ENCODE data around the gene SFN. TPM values are rescaled to one million over a fixed set of nuclear protein-coding genes. Genes with fewer than 3 reads are reported as not detected.
A peak's percentile ranks its signal among the peaks of the same experiment; 100 is the strongest.

Gene SFN
- polyA plus RNA-seq, result not detected

GRCh38 chr1:26862781-26863684 lies at the start of gene SFN:
Gene SFN (plus strand): TSS chr1:26863149. CDS start chr1:26863213, 64 bp downstream.
- Mint-ChIP-seq H3K9me3 (no peaks in the 10 kb centered on the region), H3K36me3 (peaks cover 1% of the 10 kb centered on the region), H3K27me3 (peaks cover 1% of the 10 kb centered on the region), H3K27ac (peak within 1 kb of the TSS; percentile 56 to 79 (median 57)), H3K4me1 (peaks cover 10 to 13% (median 11%) of the 10 kb centered on the region in 3 donors), H3K4me3 (peak within 1 kb of the TSS; percentile 86 to 97 (median 96))

GRCh38 chr1:26814377-26814776 lies 48.6 kb upstream of the SFN start:
- Mint-ChIP-seq H3K4me3 (no peak overlapping the region), H3K9me3 (no peaks in the 10 kb centered on the region), H3K4me1 (peaks cover 0 to 6% (median 3%) of the 10 kb centered on the region in 3 donors), H3K27ac (no peak overlapping the region), H3K36me3 (no peaks in the 10 kb centered on the region), H3K27me3 (no peaks in the 10 kb centered on the region)

- no peak overlapping the region for H3K27ac Mint-ChIP-seq
- H3K27me3 Mint-ChIP-seq, result no peaks in the 10 kb centered on the region
- no peaks in the 10 kb centered on the region for H3K36me3 Mint-ChIP-seq
- no peaks in the 10 kb centered on the region for H3K9me3 Mint-ChIP-seq
- no peak overlapping the region for H3K4me3 Mint-ChIP-seq
- peaks cover 0 to 6% (median 3%) of the 10 kb centered on the region in 3 donors for H3K4me1 Mint-ChIP-seq
These were observed 48.1 kb upstream of the SFN start for GRCh38 chr1:26814893-26815292.

GRCh38 chr1:26820784-26821269 lies 42.1 kb upstream of the SFN start:
- no peaks in the 10 kb centered on the region for H3K9me3 Mint-ChIP-seq
- no peaks in the 10 kb centered on the region for H3K27me3 Mint-ChIP-seq
- H3K4me1 Mint-ChIP-seq, result peaks cover 10 to 16% (median 15%) of the 10 kb centered on the region in 3 donors
- no peaks in the 10 kb centered on the region for H3K36me3 Mint-ChIP-seq
- peak overlapping the region; percentile 25 to 83 (median 28) for H3K27ac Mint-ChIP-seq
- peak overlapping the region in 3 of 4 donors; percentile 65 to 96 (median 85) for H3K4me3 Mint-ChIP-seq

- H3K4me3 Mint-ChIP-seq, result peak overlapping the region in 2 of 4 donors; percentile 38 to 47
These were observed 40.1 kb upstream of the SFN start for GRCh38 chr1:26822737-26823395.

GRCh38 chr1:26824731-26825130 lies 38.2 kb upstream of the SFN start:
- Mint-ChIP-seq H3K4me1 (peaks cover 35 to 38% (median 37%) of the 10 kb centered on the region in 3 donors), H3K36me3 (no peaks in the 10 kb centered on the region), H3K27ac (peak overlapping the region; percentile 40 to 80 (median 64)), H3K4me3 (peak overlapping the region in 3 of 4 donors; percentile 18 to 92 (median 50)), H3K27me3 (no peaks in the 10 kb centered on the region), H3K9me3 (no peaks in the 10 kb centered on the region)

More at GRCh38 chr1:26822737-26823395, 40.1 kb upstream of the SFN start:
- Mint-ChIP-seq H3K9me3 (no peaks in the 10 kb centered on the region), H3K27ac (no peak overlapping the region), H3K27me3 (no peaks in the 10 kb centered on the region), H3K4me1 (peaks cover 18 to 21% (median 19%) of the 10 kb centered on the region in 3 donors), H3K36me3 (no peaks in the 10 kb centered on the region)

- Mint-ChIP-seq H3K4me3 (peak within 1 kb of the TSS; percentile 88 to 95 (median 94)), H3K9me3 (no peaks in the 10 kb centered on the region), H3K27me3 (no peaks in the 10 kb centered on the region), H3K27ac (peak within 1 kb of the TSS; percentile 85 to 95 (median 89)), H3K4me1 (peaks cover 31 to 39% (median 34%) of the 10 kb centered on the region in 3 donors), H3K36me3 (peaks cover 3% of the 10 kb centered on the region)
These were observed 36.5 kb upstream of the SFN start, which contains the start of gene ZDHHC18 for GRCh38 chr1:26826261-26827105. Gene ZDHHC18 (plus strand): TSS chr1:26826688. CDS start chr1:26826805, 117 bp downstream.

GRCh38 chr1:26827106-26827604 lies 35.8 kb upstream of the SFN start:
- H3K36me3 Mint-ChIP-seq, result peaks cover 3% of the 10 kb centered on the region
- H3K4me1 Mint-ChIP-seq, result peaks cover 34 to 40% (median 39%) of the 10 kb centered on the region in 3 donors
- H3K27me3 Mint-ChIP-seq, result no peaks in the 10 kb centered on the region
- peak overlapping the region; percentile 85 to 95 (median 89) for H3K27ac Mint-ChIP-seq
- H3K9me3 Mint-ChIP-seq, result no peaks in the 10 kb centered on the region
- H3K4me3 Mint-ChIP-seq, result peak overlapping the region; percentile 81 to 95 (median 90)

- Mint-ChIP-seq H3K9me3 (no peaks in the 10 kb centered on the region), H3K4me1 (peaks cover 34 to 44% (median 37%) of the 10 kb centered on the region in 3 donors), H3K36me3 (peaks cover 3% of the 10 kb centered on the region)
These were observed 35.3 kb upstream of the SFN start for GRCh38 chr1:26827663-26828062.

GRCh38 chr1:26828411-26828991 lies 34.4 kb upstream of the SFN start:
- peak overlapping the region; percentile 85 to 91 (median 89) for H3K27ac Mint-ChIP-seq
- peak overlapping the region; percentile 68 to 95 (median 88) for H3K4me3 Mint-ChIP-seq
- peaks cover 4% of the 10 kb centered on the region for H3K36me3 Mint-ChIP-seq
- no peaks in the 10 kb centered on the region for H3K9me3 Mint-ChIP-seq
- no peaks in the 10 kb centered on the region for H3K27me3 Mint-ChIP-seq
- peaks cover 42 to 52% (median 42%) of the 10 kb centered on the region in 3 donors for H3K4me1 Mint-ChIP-seq

More at GRCh38 chr1:26827663-26828062, 35.3 kb upstream of the SFN start:
- H3K4me3 Mint-ChIP-seq, result peak overlapping the region; percentile 81 to 95 (median 90)
- peak overlapping the region; percentile 85 to 95 (median 89) for H3K27ac Mint-ChIP-seq
- no peaks in the 10 kb centered on the region for H3K27me3 Mint-ChIP-seq

GRCh38 chr1:26829184-26829911 lies 33.6 kb upstream of the SFN start:
- peaks cover 4% of the 10 kb centered on the region for H3K36me3 Mint-ChIP-seq

GRCh38 chr1:26831059-26831458 lies 31.9 kb upstream of the SFN start:
- H3K27ac Mint-ChIP-seq, result peak overlapping the region; percentile 95 to 99 (median 97)
- peak overlapping the region in 2 of 4 donors; percentile 61 to 81 for H3K4me3 Mint-ChIP-seq
- H3K4me1 Mint-ChIP-seq, result peaks cover 39 to 61% (median 39%) of the 10 kb centered on the region in 3 donors
- H3K36me3 Mint-ChIP-seq, result peaks cover 4% of the 10 kb centered on the region
- no peaks in the 10 kb centered on the region for H3K27me3 Mint-ChIP-seq
- no peaks in the 10 kb centered on the region for H3K9me3 Mint-ChIP-seq

More at GRCh38 chr1:26829184-26829911, 33.6 kb upstream of the SFN start:
- H3K27me3 Mint-ChIP-seq, result no peaks in the 10 kb centered on the region
- peak overlapping the region; percentile 89 to 95 (median 91) for H3K27ac Mint-ChIP-seq
- peaks cover 43 to 59% (median 44%) of the 10 kb centered on the region in 3 donors for H3K4me1 Mint-ChIP-seq
- peak overlapping the region; percentile 55 to 95 (median 82) for H3K4me3 Mint-ChIP-seq
- no peaks in the 10 kb centered on the region for H3K9me3 Mint-ChIP-seq
